Activated naive CD4-positive, alpha-beta T cell treated with anti-CD3 and anti-CD28 coated beads, Interleukin-2, amount 50 U/mL, for 24 hours (primary cell): Measurements from ENCODE around the gene ZNF48.
A peak's percentile ranks its signal among the peaks of the same experiment; 100 is the strongest.

Experiments
- H3K27ac Mint-ChIP-seq: one replicate; pipeline ENCODE4 v1.8.0; 2021; ENCODE audit warnings: mild to moderate bottlenecking, mixed read lengths
- H3K27me3 Mint-ChIP-seq: one replicate; pipeline ENCODE4 v1.8.0; 2021; ENCODE audit warnings: mixed read lengths
- H3K36me3 Mint-ChIP-seq: one replicate; pipeline ENCODE4 v1.8.0; 2021; ENCODE audit warnings: mixed read lengths
- H3K4me1 Mint-ChIP-seq: one replicate; pipeline ENCODE4 v1.8.0; 2021; ENCODE audit warnings: mixed read lengths
- H3K4me3 Mint-ChIP-seq: one replicate; pipeline ENCODE4 v1.8.0; 2021; ENCODE audit warnings: mild to moderate bottlenecking, mixed read lengths
- H3K9me3 Mint-ChIP-seq: one replicate; pipeline ENCODE4 v1.8.0; 2021; ENCODE audit warnings: mixed read lengths

Gene ZNF48

GRCh38 chr16:30370456-30371247 lies 24.6 kb upstream of the ZNF48 start, which contains the start of gene TBC1D10B:
TSS of gene TBC1D10B (minus strand) at chr16:30370494. CDS start at chr16:30370183, 311 bp downstream.
- Mint-ChIP-seq H3K4me3 (peak within 1 kb of the TSS; percentile 95), H3K4me1 (peaks cover 45% of the 10 kb centered on the region), H3K27ac (peak within 1 kb of the TSS; percentile 96), H3K36me3 (no peaks in the 10 kb centered on the region), H3K9me3 (no peaks in the 10 kb centered on the region), H3K27me3 (no peaks in the 10 kb centered on the region)

- H3K27me3 Mint-ChIP-seq, result no peaks in the 10 kb centered on the region
These were observed 23.9 kb upstream of the ZNF48 start for GRCh38 chr16:30371248-30371816.

GRCh38 chr16:30372038-30372712 lies 23.0 kb upstream of the ZNF48 start:
- Mint-ChIP-seq H3K27me3 (no peaks in the 10 kb centered on the region), H3K4me3 (peak overlapping the region; percentile 79), H3K36me3 (no peaks in the 10 kb centered on the region), H3K4me1 (peaks cover 36% of the 10 kb centered on the region), H3K27ac (peak overlapping the region; percentile 97), H3K9me3 (no peaks in the 10 kb centered on the region)

More at GRCh38 chr16:30371248-30371816, 23.9 kb upstream of the ZNF48 start:
- Mint-ChIP-seq H3K27ac (peak overlapping the region; percentile 96), H3K9me3 (no peaks in the 10 kb centered on the region), H3K36me3 (no peaks in the 10 kb centered on the region), H3K4me1 (peaks cover 42% of the 10 kb centered on the region), H3K4me3 (peak overlapping the region; percentile 79)

GRCh38 chr16:30372725-30373124 lies 22.5 kb upstream of the ZNF48 start:
- H3K4me3 Mint-ChIP-seq, result peak overlapping the region; percentile 51
- H3K27ac Mint-ChIP-seq, result peak overlapping the region; percentile 97
- H3K27me3 Mint-ChIP-seq, result no peaks in the 10 kb centered on the region
- H3K4me1 Mint-ChIP-seq, result peaks cover 36% of the 10 kb centered on the region
- no peaks in the 10 kb centered on the region for H3K9me3 Mint-ChIP-seq
- no peaks in the 10 kb centered on the region for H3K36me3 Mint-ChIP-seq

- Mint-ChIP-seq H3K4me1 (peaks cover 32% of the 10 kb centered on the region), H3K27me3 (no peaks in the 10 kb centered on the region), H3K4me3 (no peak within 1 kb of the TSS), H3K27ac (peak within 1 kb of the TSS; percentile 62), H3K9me3 (no peaks in the 10 kb centered on the region), H3K36me3 (no peaks in the 10 kb centered on the region)
These were observed 20.7 kb upstream of the ZNF48 start, which contains the start of gene MYL11 for GRCh38 chr16:30374538-30374937. TSS of gene MYL11 (plus strand) at chr16:30374802. CDS start at chr16:30374858, 56 bp downstream.

GRCh38 chr16:30375864-30376263 lies 19.4 kb upstream of the ZNF48 start:
- H3K36me3 Mint-ChIP-seq, result peaks cover 4% of the 10 kb centered on the region
- H3K4me1 Mint-ChIP-seq, result peaks cover 45% of the 10 kb centered on the region
- H3K27me3 Mint-ChIP-seq, result no peaks in the 10 kb centered on the region
- H3K9me3 Mint-ChIP-seq, result no peaks in the 10 kb centered on the region
- no peak overlapping the region for H3K4me3 Mint-ChIP-seq
- peak overlapping the region; percentile 59 for H3K27ac Mint-ChIP-seq

GRCh38 chr16:30376461-30376902 lies 18.7 kb upstream of the ZNF48 start:
- Mint-ChIP-seq H3K36me3 (peaks cover 4% of the 10 kb centered on the region), H3K9me3 (no peaks in the 10 kb centered on the region), H3K27me3 (no peaks in the 10 kb centered on the region), H3K4me1 (peaks cover 46% of the 10 kb centered on the region), H3K27ac (peak overlapping the region; percentile 59), H3K4me3 (no peak overlapping the region)

GRCh38 chr16:30377050-30377811 lies 18.0 kb upstream of the ZNF48 start:
- peak overlapping the region; percentile 99 for H3K27ac Mint-ChIP-seq

GRCh38 chr16:30377812-30378235 lies 17.4 kb upstream of the ZNF48 start:
- H3K27me3 Mint-ChIP-seq, result no peaks in the 10 kb centered on the region
- H3K36me3 Mint-ChIP-seq, result peaks cover 4% of the 10 kb centered on the region
- H3K4me3 Mint-ChIP-seq, result peak overlapping the region; percentile 96
- no peaks in the 10 kb centered on the region for H3K9me3 Mint-ChIP-seq
- peak overlapping the region; percentile 99 for H3K27ac Mint-ChIP-seq
- H3K4me1 Mint-ChIP-seq, result peaks cover 45% of the 10 kb centered on the region

More at GRCh38 chr16:30377050-30377811, 18.0 kb upstream of the ZNF48 start:
- H3K36me3 Mint-ChIP-seq, result peaks cover 4% of the 10 kb centered on the region
- peak overlapping the region; percentile 96 for H3K4me3 Mint-ChIP-seq
- no peaks in the 10 kb centered on the region for H3K9me3 Mint-ChIP-seq
- H3K27me3 Mint-ChIP-seq, result no peaks in the 10 kb centered on the region
- peaks cover 44% of the 10 kb centered on the region for H3K4me1 Mint-ChIP-seq

GRCh38 chr16:30378236-30379157 lies 16.7 kb upstream of the ZNF48 start:
- Mint-ChIP-seq H3K27ac (peak overlapping the region; percentile 99), H3K9me3 (no peaks in the 10 kb centered on the region), H3K27me3 (no peaks in the 10 kb centered on the region), H3K36me3 (peaks cover 4% of the 10 kb centered on the region), H3K4me3 (peak overlapping the region; percentile 96), H3K4me1 (peaks cover 49% of the 10 kb centered on the region)

- H3K27me3 Mint-ChIP-seq, result no peaks in the 10 kb centered on the region
- peak overlapping the region; percentile 93 for H3K27ac Mint-ChIP-seq
These were observed 15.9 kb upstream of the ZNF48 start for GRCh38 chr16:30379158-30379783.

GRCh38 chr16:30380072-30380802 lies 15.0 kb upstream of the ZNF48 start:
- H3K9me3 Mint-ChIP-seq, result no peaks in the 10 kb centered on the region
- H3K27ac Mint-ChIP-seq, result peak overlapping the region; percentile 93
- H3K36me3 Mint-ChIP-seq, result peaks cover 4% of the 10 kb centered on the region
- no peaks in the 10 kb centered on the region for H3K27me3 Mint-ChIP-seq
- H3K4me1 Mint-ChIP-seq, result peaks cover 54% of the 10 kb centered on the region
- peak overlapping the region; percentile 96 for H3K4me3 Mint-ChIP-seq

More at GRCh38 chr16:30379158-30379783, 15.9 kb upstream of the ZNF48 start:
- H3K4me1 Mint-ChIP-seq, result peaks cover 53% of the 10 kb centered on the region
- H3K36me3 Mint-ChIP-seq, result peaks cover 4% of the 10 kb centered on the region
- H3K4me3 Mint-ChIP-seq, result peak overlapping the region; percentile 96
- H3K9me3 Mint-ChIP-seq, result no peaks in the 10 kb centered on the region

GRCh38 chr16:30380803-30381208 lies 14.4 kb upstream of the ZNF48 start:
- Mint-ChIP-seq H3K27ac (peak overlapping the region; percentile 93), H3K36me3 (peaks cover 4% of the 10 kb centered on the region), H3K27me3 (no peaks in the 10 kb centered on the region)

More at GRCh38 chr16:30380803-30381208, 14.4 kb upstream of the ZNF48 start:
- peaks cover 60% of the 10 kb centered on the region for H3K4me1 Mint-ChIP-seq
- H3K9me3 Mint-ChIP-seq, result no peaks in the 10 kb centered on the region
- H3K4me3 Mint-ChIP-seq, result peak overlapping the region; percentile 89
